GM19238 (cell line): ENCODE data around the gene HMGCR.

Source experiments
- DNase-seq: peaks from one replicate; pipeline ENCODE4 v3.0.0; 2011; ENCODE audit warnings: low spot score; ENCODE audit not compliant: insufficient read length

Gene HMGCR

DNA sequence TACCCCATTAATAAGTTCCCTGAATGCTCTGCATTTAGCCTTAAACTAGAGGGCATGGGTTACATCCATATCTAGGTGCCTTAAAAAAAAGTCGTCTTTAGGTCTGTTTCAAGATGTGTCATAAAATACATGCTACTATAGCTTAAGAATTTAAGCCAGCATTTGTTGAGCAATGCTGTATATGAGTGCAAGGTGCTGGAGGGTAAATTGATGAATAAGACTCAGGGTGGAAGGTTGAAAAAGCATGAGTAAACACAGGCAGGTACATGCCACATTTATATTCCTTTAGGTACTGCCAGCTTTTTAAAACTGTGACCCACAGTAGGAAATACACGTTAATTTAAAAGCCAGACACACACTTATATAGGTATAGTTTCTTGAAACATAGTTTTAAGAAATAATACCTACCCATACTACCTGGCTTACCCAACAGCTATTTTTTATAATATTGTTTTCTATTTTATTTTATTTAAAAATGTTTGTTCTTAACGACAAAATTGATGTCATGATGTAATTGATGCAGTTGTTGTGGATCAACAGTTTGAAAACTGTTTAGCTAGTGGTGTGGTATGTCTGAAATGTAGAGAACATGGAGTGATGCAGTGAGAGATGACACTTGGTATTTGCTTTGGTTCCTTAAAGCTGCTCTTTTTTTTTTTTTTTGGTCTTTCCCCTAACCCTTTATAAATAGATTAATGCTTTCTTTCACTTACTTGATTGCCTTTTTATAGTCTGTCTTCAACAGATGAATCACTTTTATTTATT, 3.9 kb downstream of the HMGCR start:
- no peak for DNase-seq

- DNase-seq, result no peak
Measured at GRCh38 chr5:75341934-75342333, 4.9 kb downstream of the HMGCR start.

DNA sequence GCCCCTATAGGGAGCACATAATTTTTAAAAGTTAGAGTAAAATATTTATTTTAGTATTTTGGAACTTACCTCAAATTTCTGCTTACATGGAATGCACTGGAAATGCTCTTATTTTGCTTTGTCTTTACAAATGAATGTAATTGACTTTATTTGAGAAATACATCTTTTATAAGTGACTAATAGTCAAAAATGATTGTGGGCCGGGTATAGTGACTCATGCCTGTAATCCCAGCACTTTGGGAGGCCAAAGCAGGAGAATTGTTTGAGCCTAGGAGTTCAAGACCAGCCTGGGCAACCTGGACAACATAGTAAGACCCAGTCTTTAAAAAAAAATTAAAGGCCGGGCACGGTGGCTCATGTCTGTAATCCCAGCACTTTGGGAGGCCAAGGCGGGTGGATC, 5.8 kb downstream of the HMGCR start:
- no peak for DNase-seq

GRCh38 chr5:75348241-75348640, 11.2 kb downstream of the HMGCR start:
- no peak for DNase-seq

- DNase-seq, result no peak
Measured at GRCh38 chr5:75349663-75350062, 12.6 kb downstream of the HMGCR start.

- DNase-seq, result no peak
Measured at GRCh38 chr5:75351139-75351926, 14.3 kb downstream of the HMGCR start.

GRCh38 chr5:75355236-75355635, 18.2 kb downstream of the HMGCR start:
- no peak for DNase-seq

GRCh38 chr5:75356719-75357118, 19.7 kb downstream of the HMGCR start:
- no peak for DNase-seq

DNA sequence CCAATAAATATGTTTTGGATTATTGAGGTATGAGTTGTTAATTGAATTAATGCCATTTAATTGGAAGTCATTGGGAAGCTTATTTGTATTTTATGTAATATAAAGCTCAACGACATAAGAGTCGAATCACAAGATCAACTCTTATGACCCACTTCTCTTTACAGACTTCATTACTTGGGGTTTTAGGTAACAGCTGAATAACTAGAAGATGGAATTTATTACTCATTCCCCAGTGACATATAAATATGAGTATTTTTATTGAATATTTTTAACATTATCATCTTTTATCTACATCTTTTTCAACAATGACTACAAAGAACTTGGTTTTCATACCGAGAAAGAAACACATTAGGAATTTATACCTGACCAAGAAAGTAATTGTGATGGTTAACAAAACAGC, 21.1 kb downstream of the HMGCR start:
- no peak for DNase-seq

- DNase-seq, result no peak
Measured at GRCh38 chr5:75361310-75361709, 24.3 kb downstream of the HMGCR start.

GRCh38 chr5:75362474-75362975, 25.5 kb downstream of the HMGCR start:
- DNase-seq, result no peak

- DNase-seq, result no peak
Measured at GRCh38 chr5:75363111-75363510, 26.1 kb downstream of the HMGCR start.

GRCh38 chr5:75363726-75364495, 26.9 kb downstream of the HMGCR start:
- DNase-seq, result no peak

- DNase-seq, result no peak
Measured at GRCh38 chr5:75364571-75365280, 27.7 kb downstream of the HMGCR start.

DNA sequence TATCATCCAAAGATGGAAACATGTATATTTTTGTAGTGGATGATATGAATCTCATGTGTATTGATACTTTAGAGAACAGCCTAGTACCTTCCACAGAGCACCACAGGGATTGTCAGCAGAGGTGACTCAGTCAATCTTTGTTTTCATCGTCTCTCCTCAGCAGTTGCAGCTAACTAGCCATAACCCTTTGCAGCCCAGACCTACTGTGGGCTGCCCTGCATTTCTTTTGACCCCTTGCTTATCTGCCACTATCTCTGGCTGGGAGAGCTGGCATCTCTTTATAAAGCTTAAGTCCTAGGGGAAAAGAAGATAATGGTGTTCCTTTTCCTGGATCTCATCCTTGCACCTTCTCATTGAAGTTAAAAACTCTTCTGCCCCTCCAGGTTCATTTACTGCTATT, 28.7 kb downstream of the HMGCR start:
- no peak for DNase-seq

DNA sequence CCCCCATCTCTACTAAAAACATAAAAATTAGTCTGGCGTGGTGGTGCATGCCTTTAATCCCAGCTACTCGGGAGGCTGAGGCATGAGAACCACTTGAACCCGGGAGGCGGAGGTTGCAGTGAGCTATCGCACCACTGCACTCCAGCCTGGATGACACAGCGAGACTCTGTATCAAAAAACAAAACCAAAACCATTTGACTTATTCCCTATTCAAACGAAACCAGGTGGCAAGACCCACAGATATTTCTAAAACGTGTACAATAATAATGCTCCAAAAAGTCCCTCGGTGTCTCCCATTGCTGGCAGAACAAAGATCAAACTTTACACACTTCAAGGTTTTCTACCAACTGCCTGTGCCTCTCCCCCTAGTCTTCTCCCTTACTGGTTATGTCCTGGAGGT, 29.8 kb downstream of the HMGCR start:
- peak; percentile 7 for DNase-seq

- DNase-seq, result no peak
Measured at GRCh38 chr5:75367401-75367800, 30.4 kb downstream of the HMGCR start.

GRCh38 chr5:75368391-75368790, 31.4 kb downstream of the HMGCR start:
- DNase-seq, result no peak

DNA sequence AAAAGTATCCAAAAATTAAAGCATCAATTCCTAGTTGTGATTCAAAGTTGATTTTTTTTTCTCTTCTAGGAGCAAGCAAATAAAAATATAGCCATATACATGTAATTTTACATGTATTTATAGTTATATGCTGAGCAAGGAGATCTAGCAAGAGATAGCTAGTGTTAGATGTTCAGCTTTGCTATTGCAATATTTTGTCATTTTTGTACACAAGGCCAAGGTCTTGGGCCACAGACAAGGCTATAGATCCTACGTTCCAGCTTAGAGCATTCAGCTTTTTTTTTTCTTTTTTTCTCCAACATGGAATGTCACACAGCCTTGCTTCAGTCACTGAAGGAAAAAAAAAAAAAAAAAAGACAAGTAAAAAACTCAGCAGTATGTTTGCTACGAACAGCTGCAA, 36.8 kb downstream of the HMGCR start:
- no peak for DNase-seq

DNA sequence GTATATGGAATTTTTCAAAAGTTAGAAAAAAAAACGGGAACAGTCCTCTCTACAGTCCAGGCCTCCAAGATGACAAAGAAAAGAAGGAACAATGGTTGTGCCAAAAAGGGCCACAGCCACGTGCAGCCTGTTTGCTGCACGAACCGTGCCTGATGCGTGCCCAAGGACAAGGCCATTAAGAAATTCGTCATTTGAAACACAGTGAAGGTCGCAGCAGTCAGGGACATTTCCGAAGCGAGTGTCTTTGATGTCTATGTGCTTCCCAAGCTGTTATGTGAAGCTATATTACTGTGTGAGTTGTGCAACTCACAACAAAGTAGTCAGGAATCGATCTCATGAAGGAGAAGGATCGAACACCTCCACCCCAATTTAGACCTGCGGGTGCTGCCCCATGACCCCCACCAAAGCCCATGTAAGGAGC, 37.4 kb downstream of the HMGCR start:
- no peak for DNase-seq

GRCh38 chr5:75375414-75375813, 38.4 kb downstream of the HMGCR start:
- DNase-seq, result no peak
